ENCODE results near the gene NFU1.

Gene NFU1

DNA sequence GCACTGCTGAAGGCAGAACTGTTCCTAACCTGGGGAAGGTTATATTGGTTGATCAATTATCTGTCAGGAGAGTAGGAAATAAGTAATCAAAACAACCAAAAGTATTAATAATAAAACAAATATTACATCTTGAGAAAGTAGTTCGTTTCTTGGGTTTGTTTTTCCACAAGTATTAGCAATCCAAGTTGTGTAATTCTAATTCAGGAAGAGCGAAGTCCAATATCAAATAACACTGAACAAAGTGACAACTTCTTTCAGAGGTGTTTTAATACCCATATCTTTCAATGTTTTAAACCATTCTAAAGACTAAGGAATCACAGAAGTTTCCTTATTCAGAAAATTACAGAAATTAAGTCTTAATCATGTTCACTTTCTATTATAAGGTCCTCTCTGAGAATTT is 34.6 kb upstream of the NFU1 start:
- TF ChIP-seq, protein P1, sequence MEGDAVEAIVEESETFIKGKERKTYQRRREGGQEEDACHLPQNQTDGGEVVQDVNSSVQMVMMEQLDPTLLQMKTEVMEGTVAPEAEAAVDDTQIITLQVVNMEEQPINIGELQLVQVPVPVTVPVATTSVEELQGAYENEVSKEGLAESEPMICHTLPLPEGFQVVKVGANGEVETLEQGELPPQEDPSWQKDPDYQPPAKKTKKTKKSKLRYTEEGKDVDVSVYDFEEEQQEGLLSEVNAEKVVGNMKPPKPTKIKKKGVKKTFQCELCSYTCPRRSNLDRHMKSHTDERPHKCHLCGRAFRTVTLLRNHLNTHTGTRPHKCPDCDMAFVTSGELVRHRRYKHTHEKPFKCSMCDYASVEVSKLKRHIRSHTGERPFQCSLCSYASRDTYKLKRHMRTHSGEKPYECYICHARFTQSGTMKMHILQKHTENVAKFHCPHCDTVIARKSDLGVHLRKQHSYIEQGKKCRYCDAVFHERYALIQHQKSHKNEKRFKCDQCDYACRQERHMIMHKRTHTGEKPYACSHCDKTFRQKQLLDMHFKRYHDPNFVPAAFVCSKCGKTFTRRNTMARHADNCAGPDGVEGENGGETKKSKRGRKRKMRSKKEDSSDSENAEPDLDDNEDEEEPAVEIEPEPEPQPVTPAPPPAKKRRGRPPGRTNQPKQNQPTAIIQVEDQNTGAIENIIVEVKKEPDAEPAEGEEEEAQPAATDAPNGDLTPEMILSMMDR (conservative IDR thresholded peaks at IDR 0.05; ENCODE audit: low read length) = no peak
- no peak overlapping the region for H3K4me3 ChIP-seq (ENCODE audit: low read length)
- DNase-seq (ENCODE audit: low read depth) = no peak

DNA sequence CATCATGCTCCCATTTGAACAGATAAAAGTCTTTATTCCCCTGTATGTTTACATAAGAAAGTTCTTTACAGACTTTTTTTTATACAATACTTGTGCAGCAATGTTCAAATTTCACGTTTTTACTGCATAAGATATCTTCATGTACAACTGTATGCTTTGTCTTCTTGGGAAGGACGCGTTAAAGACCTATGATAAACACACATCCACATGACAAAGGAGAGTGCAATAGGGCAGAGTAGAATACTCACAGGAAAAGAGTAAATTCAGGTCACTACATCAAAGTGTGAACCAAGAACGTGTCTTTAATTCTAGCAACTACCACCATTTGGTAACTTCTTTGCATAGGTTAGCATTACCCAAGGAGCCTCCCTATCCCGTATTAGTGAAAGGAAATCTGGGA is 33.7 kb upstream of the NFU1 start:
- no peak for DNase-seq (ENCODE audit: low read depth)
- TF ChIP-seq, protein P1 (conservative IDR thresholded peaks at IDR 0.05; ENCODE audit: low read length) = no peak
- no peak overlapping the region for H3K4me3 ChIP-seq (ENCODE audit: low read length)

DNA sequence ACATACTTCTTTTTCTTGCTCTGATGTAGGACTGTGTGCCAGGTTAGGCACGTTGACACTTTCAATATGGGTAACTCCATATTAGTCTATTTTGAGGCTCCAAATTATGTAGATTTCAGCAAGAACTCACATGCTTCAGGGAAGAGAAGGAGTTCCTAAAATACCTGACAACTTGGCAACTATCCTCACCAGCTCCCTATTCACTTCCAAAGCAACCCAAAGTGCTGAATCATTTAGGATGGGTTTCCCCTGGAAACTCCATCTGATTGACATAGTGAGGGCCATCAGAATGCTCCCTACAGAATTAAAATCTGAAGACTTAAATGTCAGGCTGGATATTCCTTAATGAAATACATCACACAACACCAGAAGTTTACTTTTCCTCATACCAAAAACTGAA is 32.5 kb upstream of the NFU1 start:
- H3K4me3 ChIP-seq (ENCODE audit: low read length) = no peak overlapping the region
- DNase-seq (ENCODE audit: low read depth) = no peak
- TF ChIP-seq, protein P1 (conservative IDR thresholded peaks at IDR 0.05; ENCODE audit: low read length) = no peak

DNA sequence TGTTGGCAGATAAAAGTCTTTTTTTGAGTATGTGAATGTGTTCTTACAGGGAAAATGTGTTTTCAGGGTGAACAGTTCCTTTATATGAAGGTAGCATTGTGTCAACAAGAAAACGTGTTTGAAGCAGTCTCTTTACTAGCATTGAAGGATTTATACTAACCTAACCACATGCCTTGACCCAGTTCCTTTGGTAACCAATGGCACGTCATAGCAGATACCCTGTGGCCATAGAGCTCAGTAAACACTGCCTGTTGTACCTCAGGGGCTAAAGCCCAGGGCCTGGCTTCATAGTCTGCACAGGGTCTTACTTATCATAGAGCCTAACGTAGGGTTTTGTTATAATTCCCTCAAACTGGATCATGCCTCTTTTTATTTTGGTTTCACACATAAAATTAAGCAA is 32.1 kb upstream of the NFU1 start:
- H3K4me3 ChIP-seq (ENCODE audit: low read length) = no peak overlapping the region
- DNase-seq (ENCODE audit: low read depth) = no peak
- TF ChIP-seq, protein P1 (conservative IDR thresholded peaks at IDR 0.05; ENCODE audit: low read length) = no peak

DNA sequence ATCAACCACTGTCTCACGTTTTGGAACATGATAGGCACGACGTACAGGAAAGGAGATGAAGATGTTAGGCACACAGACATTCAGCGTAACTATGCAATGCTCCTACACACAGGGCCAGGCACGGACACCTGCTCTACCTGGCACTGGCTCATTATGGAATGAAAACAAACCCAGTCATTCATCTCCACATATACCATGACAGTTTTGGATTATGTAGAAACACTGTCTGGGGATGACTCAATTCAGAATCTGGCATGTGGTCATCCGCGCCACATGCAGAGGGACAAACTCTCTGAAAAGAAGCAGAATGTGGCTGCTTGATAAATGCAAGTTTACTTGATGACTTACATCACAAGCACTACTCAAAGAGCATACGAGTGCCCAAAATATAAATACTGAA is 29.5 kb upstream of the NFU1 start:
- no peak overlapping the region for H3K4me3 ChIP-seq (ENCODE audit: low read length)
- DNase-seq (ENCODE audit: low read depth) = no peak
- TF ChIP-seq, protein P1 (conservative IDR thresholded peaks at IDR 0.05; ENCODE audit: low read length) = no peak

DNA sequence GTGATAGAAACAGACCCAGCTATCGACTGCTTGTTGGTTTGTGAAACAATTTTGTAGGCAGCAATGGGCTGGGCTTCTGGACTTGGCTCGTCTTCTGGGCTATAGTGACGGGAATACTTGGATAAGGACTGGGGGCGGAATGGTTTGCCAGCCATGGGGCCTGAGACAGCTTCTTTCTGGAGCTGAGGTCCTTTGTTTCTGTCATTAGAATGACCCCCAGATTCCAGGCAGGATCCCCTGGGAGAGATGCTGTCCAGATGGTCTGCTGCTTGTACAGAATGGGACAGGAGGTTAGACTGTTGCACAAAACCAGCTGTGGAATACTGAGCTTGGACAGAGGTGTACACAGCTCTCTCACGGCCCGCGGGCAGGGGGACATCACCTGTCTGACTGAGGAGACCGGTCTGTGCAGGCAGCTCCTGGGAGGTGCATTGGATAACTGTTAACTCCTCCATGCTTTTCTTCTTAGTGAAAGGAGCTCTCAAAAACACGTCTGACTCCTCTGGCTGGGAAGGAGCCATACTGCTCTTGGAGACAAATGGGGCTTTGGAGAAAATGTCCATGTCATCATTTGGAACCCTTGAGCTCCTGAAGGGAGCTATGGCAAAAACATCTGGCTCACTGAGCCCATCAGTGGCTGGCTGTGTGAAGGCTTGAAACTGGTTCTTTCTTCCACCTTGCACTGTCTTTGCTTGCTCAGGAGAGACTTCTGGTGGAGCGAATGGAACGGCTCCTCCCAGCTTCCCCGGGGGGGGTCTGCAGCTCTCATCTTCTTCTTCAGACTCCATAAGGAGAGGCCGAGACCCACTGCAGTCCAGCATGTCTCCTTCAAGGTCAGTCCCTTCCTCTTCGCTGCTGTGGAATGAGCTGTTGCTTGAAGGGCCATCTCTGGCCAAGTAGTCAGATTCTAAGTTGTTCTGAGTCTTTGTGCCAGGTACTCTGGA is 28.6 kb upstream of the NFU1 start:
- DNase-seq (ENCODE audit: low read depth) = no peak
- TF ChIP-seq, protein P1 (conservative IDR thresholded peaks at IDR 0.05; ENCODE audit: low read length) = no peak

DNA sequence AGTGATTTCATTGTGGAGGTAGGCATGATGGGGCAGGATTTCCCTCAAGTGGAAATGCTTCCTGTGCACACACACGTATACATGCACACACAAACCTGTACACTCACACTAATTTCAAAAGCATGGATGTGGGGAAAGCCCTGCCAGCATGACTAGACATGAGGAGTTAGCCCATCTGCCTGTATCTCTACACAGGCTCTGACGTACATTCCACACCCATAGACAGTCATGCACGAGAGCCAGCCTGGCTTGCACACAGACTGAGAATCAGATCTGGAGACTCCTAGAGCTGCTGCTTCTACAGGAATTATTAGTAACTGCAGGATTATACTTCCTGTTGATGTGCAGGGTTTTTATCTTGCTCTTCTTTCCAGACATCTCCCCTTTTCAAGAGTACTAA is 27.3 kb upstream of the NFU1 start:
- no peak overlapping the region for H3K4me3 ChIP-seq (ENCODE audit: low read length)
- DNase-seq (ENCODE audit: low read depth) = peak; percentile 66
- TF ChIP-seq, protein P1 (conservative IDR thresholded peaks at IDR 0.05; ENCODE audit: low read length) = no peak

More for the DNA sequence above, 28.6 kb upstream of the NFU1 start:
- no peak overlapping the region for H3K4me3 ChIP-seq (ENCODE audit: low read length)

Measured in AG10803 (cell line).